HG02970 (cell line): Measurements from ENCODE around the gene EDN2.

Experiments used
- ATAC-seq: cut with Tn5 transposase; IDR thresholded peaks from one replicate; pipeline ENCODE4 v1.9.1; 2021; ENCODE audit warnings: mild to moderate bottlenecking, moderate library complexity, moderate number of reproducible peaks; ENCODE audit not compliant: unreplicated experiment, low FRiP score

Gene EDN2

GRCh38 chr1:41444246-41444645 is 40.2 kb downstream of the EDN2 start:
- ATAC-seq = no peak

- ATAC-seq = no peak
Measured at GRCh38 chr1:41442697-41443251, 41.7 kb downstream of the EDN2 start.

GRCh38 chr1:41440321-41441085 is 44.0 kb downstream of the EDN2 start:
- ATAC-seq = no peak

DNA sequence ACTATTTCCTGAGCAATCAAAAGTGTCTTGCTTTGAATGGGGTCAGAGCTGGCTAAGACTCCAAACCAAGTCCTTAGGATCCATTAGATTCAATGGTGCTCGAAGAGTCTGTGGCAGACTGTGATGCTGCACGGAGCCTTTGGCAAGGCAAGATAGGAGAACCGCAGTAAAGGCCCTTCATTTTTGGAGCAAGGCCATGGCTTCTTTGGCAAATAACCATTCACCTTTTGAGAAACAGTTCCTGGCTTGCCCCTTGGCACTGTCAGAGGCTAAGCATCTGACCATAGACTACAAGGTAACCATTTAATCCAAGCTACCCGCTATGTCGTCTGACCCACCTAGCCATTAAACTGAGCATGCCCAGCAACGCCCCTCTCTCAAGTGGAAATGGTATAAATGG is 45.2 kb downstream of the EDN2 start:
- ATAC-seq = no peak

GRCh38 chr1:41438711-41439110 is 45.8 kb downstream of the EDN2 start:
- no peak for ATAC-seq

DNA sequence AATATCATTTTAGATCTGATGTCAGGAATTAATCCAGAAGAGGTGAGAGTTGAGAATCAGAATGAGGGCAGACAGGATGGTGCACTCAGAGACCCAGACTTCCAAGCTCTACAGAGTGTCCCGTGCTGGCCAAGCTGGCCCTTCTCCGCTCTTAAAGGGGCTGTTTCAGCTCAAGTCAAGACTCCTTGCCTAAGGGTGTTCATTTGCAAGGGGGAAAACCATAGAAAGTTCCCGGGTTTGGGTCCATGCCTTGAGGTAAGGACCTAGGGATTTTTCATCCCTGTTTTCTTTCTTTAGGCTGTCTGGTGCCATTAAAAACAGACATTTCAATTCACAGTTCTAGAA is 47.5 kb downstream of the EDN2 start:
- no peak for ATAC-seq

- no peak for ATAC-seq
Measured at GRCh38 chr1:41436281-41437010, 48.0 kb downstream of the EDN2 start.

DNA sequence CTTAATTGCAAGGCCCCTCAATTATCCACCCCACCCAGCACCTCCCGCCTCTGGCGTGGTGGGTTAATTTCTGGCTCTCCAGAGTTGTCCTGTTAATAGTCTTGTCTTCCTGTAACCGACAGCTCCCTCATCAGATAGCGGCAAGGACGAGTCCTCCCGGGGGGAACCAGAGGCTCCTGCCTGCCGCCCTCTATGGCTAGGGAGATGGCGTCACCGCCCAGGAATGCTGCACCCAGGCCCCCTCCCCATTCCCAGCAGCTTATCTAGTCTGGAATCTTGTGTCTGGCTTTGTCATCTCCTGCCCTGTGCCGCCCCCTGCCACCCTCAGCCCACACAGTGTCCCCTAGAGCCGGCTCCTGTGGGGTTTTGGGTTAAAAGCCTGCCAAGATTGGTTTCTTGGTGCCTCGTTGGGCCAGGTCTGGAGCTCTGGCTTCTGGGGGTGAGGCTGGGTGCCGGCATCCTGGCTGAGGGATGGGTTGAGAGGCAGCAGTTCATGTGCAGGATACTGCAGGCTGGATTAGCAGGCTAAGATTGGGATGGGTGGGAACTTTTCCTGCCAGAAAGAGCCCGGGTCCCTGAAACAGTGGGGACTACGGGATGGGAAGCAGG is 48.8 kb downstream of the EDN2 start:
- ATAC-seq = no peak

DNA sequence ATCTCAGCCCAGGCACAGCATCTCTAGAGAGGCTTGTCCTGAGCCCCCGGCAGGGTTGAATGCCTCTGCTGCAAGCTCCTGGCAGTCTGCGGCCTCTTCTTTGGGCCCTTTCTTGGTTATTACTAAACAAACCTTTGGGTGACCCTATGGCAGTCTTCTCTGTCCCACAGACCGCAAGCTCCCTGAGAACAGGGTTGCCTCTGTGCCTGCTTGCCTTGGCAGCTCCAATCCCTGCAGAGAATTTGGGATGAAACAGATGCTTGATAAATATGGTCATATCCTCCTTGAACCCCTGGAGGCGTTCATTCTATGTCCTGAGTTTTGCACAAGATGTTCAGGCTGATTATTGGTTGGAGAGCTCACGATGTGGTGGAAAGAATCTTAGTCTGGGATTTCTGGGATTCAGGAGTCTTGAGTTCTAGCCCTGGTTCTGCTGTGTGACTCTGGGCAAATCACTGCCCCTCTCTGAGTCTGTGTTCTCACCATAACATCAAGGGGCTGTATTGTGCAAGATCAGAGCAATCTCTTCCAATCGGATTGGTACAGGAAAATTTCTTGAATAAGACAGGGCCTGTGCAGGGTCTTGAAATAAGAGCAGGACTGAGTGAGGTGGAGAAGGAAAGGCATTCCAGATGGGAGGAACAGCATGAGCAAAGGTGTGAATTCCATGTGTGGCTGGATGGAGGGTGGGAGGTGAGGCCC is 49.6 kb downstream of the EDN2 start:
- ATAC-seq = no peak

DNA sequence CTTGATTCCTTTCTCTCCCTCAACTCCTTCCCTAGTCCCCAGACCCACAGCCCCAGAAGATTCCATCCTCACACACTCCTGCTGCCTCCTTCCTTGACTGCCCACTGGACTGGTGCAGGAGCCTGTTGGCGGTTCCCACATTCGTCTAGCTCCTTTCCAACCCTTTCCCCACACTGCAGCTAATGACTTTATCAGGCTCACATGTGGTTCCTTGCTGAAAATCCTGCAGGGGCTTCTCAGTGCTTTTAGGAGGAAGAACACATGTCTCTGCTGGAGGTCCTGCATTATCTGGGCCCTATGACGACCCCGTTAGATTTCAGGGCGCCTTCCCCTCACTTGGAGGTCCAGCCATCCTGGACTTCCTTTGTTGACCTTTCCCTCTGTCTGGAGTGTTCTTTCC is 50.2 kb downstream of the EDN2 start:
- no peak for ATAC-seq

DNA sequence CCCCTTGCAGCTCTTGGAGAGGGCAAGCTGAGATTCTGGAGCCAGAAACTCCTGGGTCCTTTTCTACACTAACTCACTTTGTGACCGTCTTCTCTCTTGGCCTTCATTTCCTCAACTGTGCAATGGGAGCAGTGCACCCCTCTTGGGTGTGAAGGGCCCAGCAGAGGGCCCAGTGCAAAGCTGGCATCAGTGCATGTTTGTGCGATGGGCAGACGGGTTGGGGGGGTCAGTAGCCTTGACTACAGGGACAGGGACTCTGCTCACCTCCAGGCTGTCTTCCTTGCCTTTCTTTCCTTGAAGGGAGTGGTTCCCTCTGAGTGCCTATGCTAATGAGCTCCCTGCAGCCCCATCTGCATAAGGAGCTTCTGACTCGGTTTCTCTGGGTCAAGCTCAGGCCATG is 51.0 kb downstream of the EDN2 start:
- no peak for ATAC-seq

- ATAC-seq = no peak
Measured at GRCh38 chr1:41432481-41433280, 51.8 kb downstream of the EDN2 start.

GRCh38 chr1:41431490-41432350 is 52.8 kb downstream of the EDN2 start:
- ATAC-seq = no peak

GRCh38 chr1:41430582-41430981 is 53.9 kb downstream of the EDN2 start:
- no peak for ATAC-seq

GRCh38 chr1:41430069-41430468 is 54.4 kb downstream of the EDN2 start:
- ATAC-seq = no peak

DNA sequence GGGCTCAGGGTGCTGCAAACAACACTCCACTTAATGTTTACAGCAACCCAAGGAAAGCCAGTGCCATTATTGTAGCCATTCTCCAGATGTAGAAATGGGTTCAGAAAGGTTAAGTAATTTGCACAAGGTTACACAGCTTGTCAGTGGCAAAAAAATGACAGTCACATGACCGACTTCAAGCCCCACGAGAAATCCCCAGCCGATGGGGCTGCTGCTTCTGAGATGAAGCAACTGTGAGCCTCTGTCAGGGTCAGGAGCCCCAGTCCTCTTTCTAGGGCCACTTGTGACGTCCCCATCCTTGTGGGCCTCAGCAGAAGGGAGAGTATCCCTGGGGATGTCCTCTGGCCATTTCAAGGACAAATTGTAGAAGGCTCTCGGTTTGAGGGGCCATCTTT is 54.8 kb downstream of the EDN2 start:
- no peak for ATAC-seq
